Parathyroid adenoma (tissue), 2 donors: ENCODE data around the gene PLPPR2.
"Not testable (repeated sequence)": the region's sequence is repeated elsewhere in the genome, so short reads cannot be mapped to it uniquely, and the experiment has no call there.

Experiments
- H2AFZ ChIP-seq: fragments of 300-600 bp; sonication (generic); one replicate; pipeline ENCODE4 v1.7.0; 2017; ENCODE audit warnings: antibody characterized with exemption, mild to moderate bottlenecking
- H3K27ac ChIP-seq: fragments of 300-600 bp; sonication (generic); one replicate; pipeline ENCODE4 v1.7.0; 2017
- H3K27me3 ChIP-seq: fragments of 300-600 bp; sonication (generic); one replicate; pipeline ENCODE4 v1.7.0; 2017; ENCODE audit warnings: low read length; ENCODE audit not compliant: control insufficient read depth, insufficient read depth
- H3K36me3 ChIP-seq: fragments of 300-600 bp; sonication (generic); one replicate; pipeline ENCODE4 v1.7.0; 2017; ENCODE audit warnings: low read length; ENCODE audit not compliant: control insufficient read depth, insufficient read depth
- H3K4me1 ChIP-seq: fragments of 300-600 bp; sonication (generic); one replicate; pipeline ENCODE4 v1.7.0; 2017; ENCODE audit warnings: control low read depth
- H3K4me2 ChIP-seq: fragments of 300-600 bp; sonication (generic); one replicate; pipeline ENCODE4 v1.7.0; 2017; ENCODE audit warnings: low read length
- H3K4me3 ChIP-seq: fragments of 300-600 bp; sonication (generic); one replicate; pipeline ENCODE4 v1.7.0; 2017; ENCODE audit warnings: low read depth, low read length
- H3K79me2 ChIP-seq: fragments of 300-600 bp; sonication (generic); one replicate; pipeline ENCODE4 v1.7.0; 2017; ENCODE audit warnings: control low read depth
- H3K9ac ChIP-seq: fragments of 300-600 bp; sonication (generic); one replicate; pipeline ENCODE4 v1.7.0; 2017; ENCODE audit warnings: mild to moderate bottlenecking
- H3K9me3 ChIP-seq: fragments of 300-600 bp; sonication (generic); one replicate; pipeline ENCODE4 v1.7.0; 2017; ENCODE audit warnings: low read length; ENCODE audit not compliant: control insufficient read depth
- CTCF ChIP-seq: fragments of 300-600 bp; sonication (generic); IDR thresholded peaks from one replicate; pipeline ENCODE4 v1.7.0; 2017; ENCODE audit warnings: antibody characterized with exemption, mild to moderate bottlenecking
- donor health status: primary hyperparathyroidism.

PLPPR2 gene

GRCh38 chr19:11377237-11377636 is 22.0 kb downstream of the PLPPR2 start:
- Histone ChIP-seq H3K9ac (no peak overlapping the region), H3K4me2 (no peak overlapping the region), H3K9me3 (no peaks in the 10 kb centered on the region), H2AFZ (no peak overlapping the region), H3K27me3 (no peaks in the 10 kb centered on the region), H3K79me2 (peaks cover 3% of the 10 kb centered on the region), H3K4me3 (no peak overlapping the region), H3K27ac (no peak overlapping the region), H3K4me1 (peaks cover 18% of the 10 kb centered on the region), H3K36me3 (no peaks in the 10 kb centered on the region)
- TF ChIP-seq CTCF = no peak

GRCh38 chr19:11377756-11378155 is 22.5 kb downstream of the PLPPR2 start:
- Histone ChIP-seq H3K27ac (no peak overlapping the region), H3K36me3 (no peaks in the 10 kb centered on the region), H2AFZ (no peak overlapping the region), H3K79me2 (peaks cover 3% of the 10 kb centered on the region), H3K27me3 (no peaks in the 10 kb centered on the region), H3K4me2 (no peak overlapping the region), H3K9ac (no peak overlapping the region), H3K9me3 (no peaks in the 10 kb centered on the region), H3K4me3 (no peak overlapping the region), H3K4me1 (peaks cover 18% of the 10 kb centered on the region)
- TF ChIP-seq CTCF = no peak

- Histone ChIP-seq H3K27me3 (no peaks in the 10 kb centered on the region), H3K27ac (no peak overlapping the region), H3K36me3 (no peaks in the 10 kb centered on the region), H2AFZ (no peak overlapping the region), H3K9me3 (no peaks in the 10 kb centered on the region), H3K4me1 (peaks cover 16% of the 10 kb centered on the region), H3K4me2 (no peak overlapping the region), H3K79me2 (peaks cover 3% of the 10 kb centered on the region), H3K9ac (no peak overlapping the region), H3K4me3 (no peak overlapping the region)
- peak; percentile 70 for TF ChIP-seq CTCF
Observed at GRCh38 chr19:11378319-11379189, 23.3 kb downstream of the PLPPR2 start.

- H3K27ac ChIP-seq, H2AFZ ChIP-seq, H3K36me3 ChIP-seq, H3K4me2 ChIP-seq, H3K9me3 ChIP-seq, H3K27me3 ChIP-seq, H3K9ac ChIP-seq, H3K4me3 ChIP-seq, H3K79me2 ChIP-seq, H3K4me1 ChIP-seq: not testable (repeated sequence)
Observed at GRCh38 chr19:11379269-11379845, 24.1 kb downstream of the PLPPR2 start.

- Histone ChIP-seq H3K4me1 (peaks cover 10% of the 10 kb centered on the region), H3K27me3 (no peaks in the 10 kb centered on the region), H3K9me3 (no peaks in the 10 kb centered on the region), H2AFZ (no peak overlapping the region), H3K27ac (peak overlapping the region; percentile 58), H3K4me2 (no peak overlapping the region), H3K36me3 (no peaks in the 10 kb centered on the region), H3K79me2 (peaks cover 3% of the 10 kb centered on the region), H3K9ac (no peak overlapping the region), H3K4me3 (no peak overlapping the region)
- no peak for TF ChIP-seq CTCF
Observed at GRCh38 chr19:11379857-11380350, 24.7 kb downstream of the PLPPR2 start.
